NCI-H128 (cell line): Measurements from ENCODE around the gene GPRC5C.

ENCODE experiments used
- DNase-seq: peaks from one replicate; lab custom pipeline; 2025; ENCODE audit not compliant: unreplicated experiment; lab: John Stamatoyannopoulos, UW

GPRC5C gene

DNA sequence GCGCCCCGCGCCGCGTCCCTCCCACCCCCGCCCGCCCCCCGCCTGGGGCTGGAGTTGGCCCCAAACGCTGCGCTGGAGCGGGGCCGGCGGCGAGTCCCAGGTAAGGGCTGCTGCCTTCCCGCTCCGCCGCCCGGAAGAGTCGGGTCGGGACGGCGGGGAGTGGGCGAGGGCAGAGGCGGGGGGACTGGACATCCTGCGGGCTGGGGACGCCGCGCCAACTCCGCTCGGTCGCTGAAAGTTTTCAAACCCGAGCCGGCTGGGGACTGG is 469 bp downstream of the GPRC5C start:
- DNase-seq, result no peak

- DNase-seq, result no peak
Measured at GRCh38 chr17:74432766-74433391, 991 bp downstream of the GPRC5C start.

GRCh38 chr17:74433421-74434121 is 1.7 kb downstream of the GPRC5C start:
- no peak for DNase-seq

DNA sequence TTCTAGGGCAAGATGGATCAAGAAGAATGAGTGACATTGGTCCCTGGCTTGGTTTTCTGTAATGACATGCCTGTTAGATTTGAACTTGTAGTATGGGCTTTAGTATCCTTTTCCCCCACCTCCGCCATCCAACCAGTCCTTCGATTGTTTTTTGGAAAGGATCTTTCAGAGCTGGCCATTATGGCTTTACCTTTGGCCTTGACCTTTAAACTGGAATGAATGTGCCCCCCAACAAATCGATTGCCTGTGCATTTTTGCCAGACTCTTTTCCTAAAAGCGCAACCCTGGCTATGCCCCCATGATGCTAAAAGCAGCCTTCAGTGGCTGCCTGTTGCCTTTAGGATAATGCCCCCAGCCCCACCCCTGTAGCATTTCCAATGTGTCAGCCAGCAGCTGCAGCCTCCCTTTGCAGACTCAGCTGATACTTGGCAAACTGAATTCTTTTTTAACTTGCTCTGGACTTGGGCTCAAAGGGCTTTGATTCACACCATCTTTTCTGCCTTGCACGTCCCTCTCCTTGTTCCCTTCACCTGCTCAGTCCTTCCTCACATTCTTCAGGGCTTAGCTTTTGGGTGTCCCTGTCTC is 4.0 kb downstream of the GPRC5C start:
- DNase-seq, result no peak

DNA sequence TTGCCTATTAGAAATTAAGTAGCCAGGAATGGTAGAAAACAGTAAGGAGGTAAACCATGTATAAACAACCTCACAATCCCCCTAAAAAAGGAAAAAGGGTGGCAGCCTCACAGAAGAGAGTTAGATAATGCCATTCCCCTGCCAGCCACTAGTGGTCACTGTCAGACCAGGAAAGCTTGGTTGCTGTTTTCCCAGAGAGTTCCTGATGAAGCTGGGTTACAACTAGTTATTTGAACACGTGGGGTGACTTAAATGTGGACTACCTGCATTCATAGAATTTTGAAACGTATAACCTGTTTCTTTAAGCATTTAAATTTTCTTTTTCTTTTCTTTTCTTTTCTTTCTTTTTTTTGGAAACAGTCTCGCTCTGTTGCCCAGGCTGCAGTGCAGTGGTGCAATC is 5.8 kb downstream of the GPRC5C start:
- DNase-seq, result no peak

DNA sequence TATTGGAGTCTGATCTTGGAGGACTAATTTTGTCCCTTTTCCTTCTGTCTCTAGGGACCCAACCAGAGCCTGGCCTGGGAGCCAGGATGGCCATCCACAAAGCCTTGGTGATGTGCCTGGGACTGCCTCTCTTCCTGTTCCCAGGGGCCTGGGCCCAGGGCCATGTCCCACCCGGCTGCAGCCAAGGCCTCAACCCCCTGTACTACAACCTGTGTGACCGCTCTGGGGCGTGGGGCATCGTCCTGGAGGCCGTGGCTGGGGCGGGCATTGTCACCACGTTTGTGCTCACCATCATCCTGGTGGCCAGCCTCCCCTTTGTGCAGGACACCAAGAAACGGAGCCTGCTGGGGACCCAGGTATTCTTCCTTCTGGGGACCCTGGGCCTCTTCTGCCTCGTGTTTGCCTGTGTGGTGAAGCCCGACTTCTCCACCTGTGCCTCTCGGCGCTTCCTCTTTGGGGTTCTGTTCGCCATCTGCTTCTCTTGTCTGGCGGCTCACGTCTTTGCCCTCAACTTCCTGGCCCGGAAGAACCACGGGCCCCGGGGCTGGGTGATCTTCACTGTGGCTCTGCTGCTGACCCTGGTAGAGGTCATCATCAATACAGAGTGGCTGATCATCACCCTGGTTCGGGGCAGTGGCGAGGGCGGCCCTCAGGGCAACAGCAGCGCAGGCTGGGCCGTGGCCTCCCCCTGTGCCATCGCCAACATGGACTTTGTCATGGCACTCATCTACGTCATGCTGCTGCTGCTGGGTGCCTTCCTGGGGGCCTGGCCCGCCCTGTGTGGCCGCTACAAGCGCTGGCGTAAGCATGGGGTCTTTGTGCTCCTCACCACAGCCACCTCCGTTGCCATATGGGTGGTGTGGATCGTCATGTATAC is 8.0 kb downstream of the GPRC5C start:
- no peak for DNase-seq

- no peak for DNase-seq
Measured at GRCh38 chr17:74441537-74441936, 9.6 kb downstream of the GPRC5C start.

DNA sequence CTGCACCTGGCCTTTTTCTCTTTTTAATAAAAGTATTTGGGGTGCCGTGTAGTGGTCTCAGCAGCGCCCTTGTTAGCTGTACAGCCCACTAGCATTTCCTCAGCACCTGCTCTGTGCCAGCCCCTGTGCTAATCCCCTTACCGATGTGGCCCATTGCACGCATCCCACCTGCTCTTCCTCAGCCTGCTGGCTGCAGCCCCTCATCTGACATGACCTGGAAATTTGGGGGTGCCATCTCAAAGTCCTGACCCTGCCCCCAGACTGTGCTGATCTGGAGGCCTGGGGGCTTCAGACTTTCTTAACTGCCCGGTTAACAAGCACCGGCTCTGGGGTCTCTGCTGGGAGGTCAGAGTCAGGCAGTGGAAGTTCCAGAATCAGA is 10.4 kb downstream of the GPRC5C start:
- DNase-seq, result no peak

DNA sequence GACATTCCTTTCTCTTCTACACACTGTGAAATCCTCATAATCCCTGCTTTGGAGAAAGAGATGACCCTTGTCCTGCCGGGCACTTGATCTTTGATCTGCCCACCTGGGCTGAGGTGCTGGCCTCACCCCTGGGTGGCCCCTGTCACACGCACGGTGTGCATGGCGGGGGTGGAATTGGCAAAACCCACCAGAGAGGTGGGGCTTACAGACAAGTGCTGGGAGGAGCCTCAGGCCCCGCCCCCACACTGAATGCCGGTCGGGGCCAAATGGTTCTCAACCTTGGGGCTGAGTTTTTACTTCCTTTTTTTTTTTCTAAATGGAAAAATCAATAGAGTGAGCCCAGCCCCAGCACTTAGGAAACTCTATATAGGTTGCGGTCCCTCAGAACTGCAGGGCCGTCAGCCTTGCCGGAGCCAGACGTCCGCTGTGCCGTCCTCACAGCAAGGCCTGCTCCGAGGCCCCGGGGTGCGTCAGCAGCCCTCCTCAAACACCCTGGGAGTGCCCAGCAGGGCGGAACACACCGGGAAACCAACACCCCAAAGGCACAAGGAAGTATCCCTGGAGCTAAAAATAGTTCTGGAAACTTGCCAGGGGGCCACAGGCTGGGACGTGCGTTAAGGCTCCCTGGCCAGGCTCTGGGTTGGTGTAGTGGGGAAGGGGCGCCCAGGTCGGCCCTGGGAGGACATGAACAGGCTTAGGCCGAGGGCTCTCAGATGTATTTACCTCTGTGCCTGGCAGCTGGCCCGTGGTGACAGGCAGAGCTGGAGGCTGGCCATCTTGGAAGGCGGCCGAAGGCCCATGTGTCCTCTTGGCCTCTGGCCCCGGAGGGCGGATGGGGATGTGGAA is 11.0 kb downstream of the GPRC5C start:
- DNase-seq, result peak; percentile 35

- no peak for DNase-seq
Measured at GRCh38 chr17:74443516-74444296, 11.8 kb downstream of the GPRC5C start.

- no peak for DNase-seq
Measured at GRCh38 chr17:74444406-74444805, 12.5 kb downstream of the GPRC5C start.

DNA sequence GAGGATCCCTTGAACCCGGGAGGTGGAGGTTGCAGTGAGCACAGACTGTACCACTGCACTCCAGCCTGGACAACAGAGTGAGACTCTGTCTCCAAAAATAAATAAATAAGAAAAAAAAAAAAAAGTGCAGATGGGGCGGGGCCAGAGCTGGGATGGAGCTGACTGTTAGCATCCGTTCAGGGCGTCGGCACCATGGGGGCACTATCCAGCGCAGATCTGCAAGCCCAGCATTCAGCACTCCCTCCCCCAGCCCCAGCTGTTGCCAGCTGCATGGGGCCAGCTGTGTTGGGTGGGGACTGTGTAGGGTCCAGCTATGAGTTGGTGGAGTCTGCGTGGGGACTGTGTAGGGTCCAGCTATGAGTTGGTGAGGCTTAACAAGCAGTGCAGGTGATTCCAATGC is 13.3 kb downstream of the GPRC5C start:
- no peak for DNase-seq

DNA sequence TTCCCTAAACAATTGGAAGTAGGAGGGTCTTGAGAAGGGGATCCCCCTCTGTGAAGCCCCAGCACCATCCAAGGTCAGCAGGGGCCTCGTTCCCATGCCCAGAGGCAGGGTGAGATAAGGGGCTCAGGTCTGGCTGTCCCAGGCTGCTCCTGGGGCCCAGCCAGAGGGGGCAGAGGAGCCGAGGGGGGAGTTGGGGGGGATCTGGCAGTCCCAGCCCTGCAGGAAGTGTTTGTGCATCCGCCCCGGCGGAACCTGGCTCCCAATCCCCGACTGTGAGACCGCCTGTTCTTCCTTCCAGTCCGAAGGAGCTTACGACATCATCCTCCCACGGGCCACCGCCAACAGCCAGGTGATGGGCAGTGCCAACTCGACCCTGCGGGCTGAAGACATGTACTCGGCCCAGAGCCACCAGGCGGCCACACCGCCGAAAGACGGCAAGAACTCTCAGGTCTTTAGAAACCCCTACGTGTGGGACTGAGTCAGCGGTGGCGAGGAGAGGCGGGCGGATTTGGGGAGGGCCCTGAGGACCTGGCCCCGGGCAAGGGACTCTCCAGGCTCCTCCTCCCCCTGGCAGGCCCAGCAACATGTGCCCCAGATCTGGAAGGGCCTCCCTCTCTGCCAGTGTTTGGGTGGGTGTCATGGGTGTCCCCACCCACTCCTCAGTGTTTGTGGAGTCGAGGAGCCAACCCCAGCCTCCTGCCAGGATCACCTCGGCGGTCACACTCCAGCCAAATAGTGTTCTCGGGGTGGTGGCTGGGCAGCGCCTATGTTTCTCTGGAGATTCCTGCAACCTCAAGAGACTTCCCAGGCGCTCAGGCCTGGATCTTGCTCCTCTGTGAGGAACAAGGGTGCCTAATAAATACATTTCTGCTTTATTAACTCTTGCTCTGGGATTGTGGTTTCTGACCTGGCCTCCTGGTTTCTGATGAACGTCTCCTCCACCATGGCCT is 14.9 kb downstream of the GPRC5C start:
- no peak for DNase-seq

DNA sequence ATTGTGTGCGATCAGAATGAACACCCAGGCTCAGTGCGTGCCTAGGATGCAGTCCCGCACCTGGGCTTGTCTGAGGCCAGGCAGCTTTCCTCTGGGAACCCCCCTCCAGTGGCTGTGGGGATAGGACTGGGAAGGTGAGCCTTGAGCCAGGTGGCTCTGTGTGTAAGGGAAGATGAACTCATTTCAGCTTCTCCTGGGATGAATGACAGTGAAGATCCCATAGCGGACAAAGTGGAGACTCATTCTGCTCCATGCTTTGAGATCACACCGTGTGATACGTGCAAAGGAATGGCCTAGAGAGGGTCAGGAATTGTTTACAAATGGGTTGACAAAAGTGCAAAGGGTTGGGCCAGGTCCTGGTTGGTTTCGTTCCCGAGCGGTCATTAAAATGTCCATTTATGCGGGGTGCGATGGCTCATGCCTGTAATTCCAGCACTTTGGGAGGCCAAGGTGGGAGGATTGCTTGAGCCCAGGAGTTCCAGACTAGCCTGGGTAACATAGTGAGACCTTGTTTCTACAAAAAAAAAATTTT is 15.8 kb downstream of the GPRC5C start:
- DNase-seq, result no peak

DNA sequence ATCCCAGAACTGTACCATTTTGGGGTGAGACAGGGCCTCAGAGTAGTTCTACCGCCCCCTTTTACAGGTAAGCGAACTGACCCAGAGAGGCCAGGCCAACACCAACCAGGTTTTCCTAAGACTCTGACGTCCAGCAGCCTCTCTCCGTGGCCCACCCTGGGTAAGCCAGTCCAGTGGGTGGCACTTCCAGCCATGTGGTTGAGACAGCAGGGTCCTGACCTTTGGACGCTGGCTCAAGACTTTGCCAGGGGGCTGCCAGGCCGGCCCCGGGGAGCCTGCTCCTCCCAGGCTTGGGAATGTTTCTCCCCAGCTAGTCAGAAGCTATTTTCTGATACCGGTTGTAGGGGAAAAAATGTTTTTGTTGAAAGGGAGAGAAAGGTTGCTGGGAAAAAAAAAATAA is 16.9 kb downstream of the GPRC5C start:
- DNase-seq, result no peak

DNA sequence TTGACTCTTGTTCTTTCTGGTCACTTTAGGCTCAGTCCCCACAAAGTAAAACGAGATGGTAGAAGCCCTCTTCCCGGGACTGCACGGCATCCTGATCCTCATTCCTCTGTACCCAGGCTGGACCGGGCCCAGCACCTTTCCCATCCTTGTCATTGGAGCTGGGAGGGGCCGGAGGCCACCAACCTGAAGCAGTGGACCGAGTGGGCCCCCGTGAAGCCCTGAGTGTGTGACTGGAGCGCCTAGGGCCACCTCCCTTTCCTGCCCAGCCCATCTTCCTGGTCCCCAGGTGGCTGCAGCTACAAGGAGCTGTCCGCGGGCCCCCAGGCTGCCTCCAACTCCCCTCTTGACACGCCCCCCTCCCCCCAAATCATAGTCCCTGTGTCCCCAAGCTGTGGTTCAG is 17.4 kb downstream of the GPRC5C start:
- DNase-seq, result no peak

DNA sequence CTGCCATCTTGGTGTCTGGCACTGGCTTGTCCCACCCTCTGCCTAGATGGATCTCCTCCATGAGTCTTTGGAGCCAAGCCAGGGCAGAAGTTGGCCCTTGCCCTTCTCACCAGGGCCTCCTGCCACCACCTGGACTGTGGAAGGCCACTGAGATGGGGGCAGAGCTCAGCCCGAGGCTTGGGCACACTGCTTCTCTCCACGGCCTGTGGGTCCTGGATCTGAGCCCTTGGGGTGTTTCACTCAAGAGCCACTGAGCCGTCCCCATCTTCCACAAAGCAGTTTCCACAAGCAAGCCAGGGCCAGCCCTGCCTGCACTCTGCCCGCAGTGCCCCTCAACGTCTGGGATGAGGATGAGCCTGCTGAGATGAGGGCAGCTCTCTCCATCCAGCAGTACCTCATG is 17.9 kb downstream of the GPRC5C start:
- no peak for DNase-seq

DNA sequence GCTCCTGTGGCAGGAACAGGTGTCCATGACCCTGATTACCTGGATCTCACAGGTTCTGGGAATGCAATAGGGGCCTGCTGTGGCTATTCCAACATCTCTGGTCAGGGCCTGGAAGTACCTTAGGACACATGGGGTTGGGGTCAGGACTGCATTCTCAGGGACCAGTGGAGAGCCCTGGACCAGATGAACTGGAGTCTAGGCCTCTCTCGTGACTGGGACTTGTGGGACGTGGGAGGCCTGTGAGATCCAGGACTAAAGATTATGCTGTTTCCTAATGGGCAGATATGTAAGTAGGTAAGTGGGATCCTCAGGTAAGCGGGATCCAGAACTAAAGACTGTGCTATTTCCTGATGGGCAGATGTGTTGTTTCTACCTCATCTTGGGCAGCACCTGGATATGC is 18.3 kb downstream of the GPRC5C start:
- no peak for DNase-seq

DNA sequence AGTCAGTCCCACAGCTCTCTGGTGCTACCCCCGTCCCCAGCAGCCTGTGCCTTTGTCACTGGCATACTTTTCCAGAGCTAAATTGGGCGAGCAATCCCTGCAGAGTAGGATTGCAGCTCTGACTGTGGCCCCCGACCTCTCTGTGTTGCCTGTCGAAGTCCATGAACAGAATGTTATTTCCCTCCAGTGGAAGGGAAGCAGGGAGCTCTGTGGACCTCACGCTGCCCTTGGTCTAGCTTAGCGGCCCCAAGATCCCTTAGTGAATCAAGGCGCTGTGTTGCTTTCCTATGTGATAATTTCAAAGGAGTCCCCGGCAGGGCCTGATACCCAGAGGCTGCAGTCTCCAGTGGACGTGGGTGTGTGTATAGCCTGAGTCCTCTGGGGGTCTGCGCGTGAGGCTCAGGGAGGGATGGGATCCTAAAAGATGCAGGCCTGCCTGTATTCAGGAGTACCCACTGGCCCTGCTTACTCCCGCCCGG is 19.1 kb downstream of the GPRC5C start:
- DNase-seq, result no peak
